ENCODE measurements around the gene TWIST2.

Gene TWIST2

GRCh38 chr2:238872628-238873380, 24.9 kb downstream of the TWIST2 start:
- H3K36me3 Mint-ChIP-seq: no peaks in the 10 kb centered on the region

GRCh38 chr2:238873381-238873801, 25.5 kb downstream of the TWIST2 start:
- Mint-ChIP-seq H3K4me1 (no peaks in the 10 kb centered on the region), H3K9me3 (no peaks in the 10 kb centered on the region), H3K27ac (no peak overlapping the region), H3K36me3 (no peaks in the 10 kb centered on the region), H3K4me3 (no peak overlapping the region), H3K27me3 (peaks cover 17% of the 10 kb centered on the region)

More at GRCh38 chr2:238872628-238873380, 24.9 kb downstream of the TWIST2 start:
- no peak overlapping the region for H3K4me3 Mint-ChIP-seq
- H3K27ac Mint-ChIP-seq: no peak overlapping the region
- H3K27me3 Mint-ChIP-seq: peaks cover 17% of the 10 kb centered on the region
- H3K4me1 Mint-ChIP-seq: no peaks in the 10 kb centered on the region
- no peaks in the 10 kb centered on the region for H3K9me3 Mint-ChIP-seq

GRCh38 chr2:238873841-238874240, 26.0 kb downstream of the TWIST2 start:
- Mint-ChIP-seq H3K27ac (no peak overlapping the region), H3K36me3 (no peaks in the 10 kb centered on the region), H3K9me3 (no peaks in the 10 kb centered on the region), H3K27me3 (peaks cover 17% of the 10 kb centered on the region), H3K4me1 (no peaks in the 10 kb centered on the region), H3K4me3 (no peak overlapping the region)

- Mint-ChIP-seq H3K4me1 (no peaks in the 10 kb centered on the region), H3K4me3 (no peak overlapping the region), H3K27ac (no peak overlapping the region), H3K9me3 (no peaks in the 10 kb centered on the region), H3K36me3 (no peaks in the 10 kb centered on the region), H3K27me3 (peaks cover 15% of the 10 kb centered on the region)
These were observed 26.6 kb downstream of the TWIST2 start for GRCh38 chr2:238874330-238875050.

GRCh38 chr2:238875101-238875470, 27.2 kb downstream of the TWIST2 start:
- H3K27ac Mint-ChIP-seq: no peak overlapping the region
- H3K4me3 Mint-ChIP-seq: no peak overlapping the region
- H3K27me3 Mint-ChIP-seq: peaks cover 15% of the 10 kb centered on the region
- no peaks in the 10 kb centered on the region for H3K36me3 Mint-ChIP-seq
- no peaks in the 10 kb centered on the region for H3K9me3 Mint-ChIP-seq
- H3K4me1 Mint-ChIP-seq: no peaks in the 10 kb centered on the region

GRCh38 chr2:238875471-238876231, 27.8 kb downstream of the TWIST2 start:
- H3K9me3 Mint-ChIP-seq: no peaks in the 10 kb centered on the region
- H3K27me3 Mint-ChIP-seq: peaks cover 15% of the 10 kb centered on the region
- H3K36me3 Mint-ChIP-seq: no peaks in the 10 kb centered on the region
- H3K27ac Mint-ChIP-seq: no peak overlapping the region
- H3K4me3 Mint-ChIP-seq: no peak overlapping the region
- no peaks in the 10 kb centered on the region for H3K4me1 Mint-ChIP-seq

GRCh38 chr2:238876232-238876630, 28.3 kb downstream of the TWIST2 start:
- Mint-ChIP-seq H3K27me3 (peaks cover 15% of the 10 kb centered on the region), H3K4me1 (no peaks in the 10 kb centered on the region), H3K27ac (no peak overlapping the region), H3K4me3 (no peak overlapping the region), H3K36me3 (no peaks in the 10 kb centered on the region), H3K9me3 (no peaks in the 10 kb centered on the region)

- H3K4me3 Mint-ChIP-seq: no peak overlapping the region
- H3K36me3 Mint-ChIP-seq: no peaks in the 10 kb centered on the region
- no peaks in the 10 kb centered on the region for H3K9me3 Mint-ChIP-seq
- H3K27me3 Mint-ChIP-seq: peaks cover 15% of the 10 kb centered on the region
- no peak overlapping the region for H3K27ac Mint-ChIP-seq
- no peaks in the 10 kb centered on the region for H3K4me1 Mint-ChIP-seq
These were observed 30.3 kb downstream of the TWIST2 start for GRCh38 chr2:238878051-238878735.

GRCh38 chr2:238879043-238879442, 31.2 kb downstream of the TWIST2 start:
- Mint-ChIP-seq H3K27ac (no peak overlapping the region), H3K4me1 (no peaks in the 10 kb centered on the region), H3K36me3 (no peaks in the 10 kb centered on the region), H3K9me3 (no peaks in the 10 kb centered on the region), H3K27me3 (peaks cover 10% of the 10 kb centered on the region), H3K4me3 (no peak overlapping the region)

- peaks cover 9% of the 10 kb centered on the region for H3K27me3 Mint-ChIP-seq
- no peaks in the 10 kb centered on the region for H3K9me3 Mint-ChIP-seq
- no peaks in the 10 kb centered on the region for H3K36me3 Mint-ChIP-seq
- H3K4me1 Mint-ChIP-seq: no peaks in the 10 kb centered on the region
- no peak overlapping the region for H3K4me3 Mint-ChIP-seq
- no peak overlapping the region for H3K27ac Mint-ChIP-seq
These were observed 31.9 kb downstream of the TWIST2 start for GRCh38 chr2:238879621-238880377.

- Mint-ChIP-seq H3K9me3 (no peaks in the 10 kb centered on the region), H3K27me3 (peaks cover 4% of the 10 kb centered on the region)
These were observed 33.6 kb downstream of the TWIST2 start for GRCh38 chr2:238881353-238882081.

GRCh38 chr2:238882082-238882755, 34.3 kb downstream of the TWIST2 start:
- Mint-ChIP-seq H3K27me3 (peaks cover 3% of the 10 kb centered on the region), H3K4me3 (no peak overlapping the region), H3K36me3 (no peaks in the 10 kb centered on the region), H3K9me3 (no peaks in the 10 kb centered on the region), H3K27ac (no peak overlapping the region), H3K4me1 (no peaks in the 10 kb centered on the region)

More at GRCh38 chr2:238881353-238882081, 33.6 kb downstream of the TWIST2 start:
- Mint-ChIP-seq H3K4me3 (no peak overlapping the region), H3K4me1 (no peaks in the 10 kb centered on the region), H3K27ac (no peak overlapping the region), H3K36me3 (no peaks in the 10 kb centered on the region)

- Mint-ChIP-seq H3K4me1 (no peaks in the 10 kb centered on the region), H3K27ac (no peak overlapping the region), H3K36me3 (no peaks in the 10 kb centered on the region), H3K27me3 (peaks cover 2% of the 10 kb centered on the region), H3K4me3 (no peak overlapping the region), H3K9me3 (no peaks in the 10 kb centered on the region)
These were observed 35.6 kb downstream of the TWIST2 start for GRCh38 chr2:238883421-238883901.
